Transverse colon (tissue), 4 donors: Measurements from ENCODE around the gene CYP4A22.
"Not testable (repeated sequence)": the region's sequence is repeated elsewhere in the genome, so short reads cannot be mapped to it uniquely, and the experiment has no call there.

Source experiments
- POLR2AphosphoS5 ChIP-seq, 3 donors: sonication (generic); formaldehyde crosslinking; IDR thresholded peaks; one replicate each; pipeline ENCODE4 v1.6.1; 2016; ENCODE audit warnings: antibody characterized with exemption in 3 of 3
- TF ChIP-seq, protein P1 (sequence below), 5 experiments: fragments of 200-600 bp in 3 of 5; fragments of 450-650 bp in 2 of 5; sonication (generic) in 3 of 5; IDR thresholded peaks; 1 replicate in 2 of 5; 2 replicates in 3 of 5; pipeline ENCODE4 v1.5.1; 2016 to 2017; ENCODE audit warnings: antibody characterized with exemption in 5 of 5, inconsistent platforms in 3 of 5, mild to moderate bottlenecking in 2 of 5, moderate library complexity in 1 of 5

DNA sequence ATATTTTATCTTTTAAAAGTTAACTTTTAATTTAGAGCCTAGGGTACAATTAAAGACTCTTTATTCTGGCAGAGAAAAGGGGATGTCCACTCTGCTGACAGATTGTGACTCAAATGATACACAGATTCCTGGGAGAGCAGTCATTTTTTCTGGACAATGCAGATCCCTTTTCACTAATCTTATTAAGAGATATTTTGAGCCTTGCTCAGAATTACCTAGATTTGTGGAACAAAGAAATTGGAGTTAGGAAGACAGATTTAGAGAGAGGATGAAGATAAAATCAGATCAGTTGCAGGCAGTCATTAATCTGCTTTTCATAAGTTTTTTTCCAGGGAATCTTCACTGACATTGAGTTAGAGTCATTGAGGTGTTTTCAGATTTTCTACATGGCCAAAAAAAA, 27.8 kb upstream of the CYP4A22 start:
- TF ChIP-seq, protein P1, sequence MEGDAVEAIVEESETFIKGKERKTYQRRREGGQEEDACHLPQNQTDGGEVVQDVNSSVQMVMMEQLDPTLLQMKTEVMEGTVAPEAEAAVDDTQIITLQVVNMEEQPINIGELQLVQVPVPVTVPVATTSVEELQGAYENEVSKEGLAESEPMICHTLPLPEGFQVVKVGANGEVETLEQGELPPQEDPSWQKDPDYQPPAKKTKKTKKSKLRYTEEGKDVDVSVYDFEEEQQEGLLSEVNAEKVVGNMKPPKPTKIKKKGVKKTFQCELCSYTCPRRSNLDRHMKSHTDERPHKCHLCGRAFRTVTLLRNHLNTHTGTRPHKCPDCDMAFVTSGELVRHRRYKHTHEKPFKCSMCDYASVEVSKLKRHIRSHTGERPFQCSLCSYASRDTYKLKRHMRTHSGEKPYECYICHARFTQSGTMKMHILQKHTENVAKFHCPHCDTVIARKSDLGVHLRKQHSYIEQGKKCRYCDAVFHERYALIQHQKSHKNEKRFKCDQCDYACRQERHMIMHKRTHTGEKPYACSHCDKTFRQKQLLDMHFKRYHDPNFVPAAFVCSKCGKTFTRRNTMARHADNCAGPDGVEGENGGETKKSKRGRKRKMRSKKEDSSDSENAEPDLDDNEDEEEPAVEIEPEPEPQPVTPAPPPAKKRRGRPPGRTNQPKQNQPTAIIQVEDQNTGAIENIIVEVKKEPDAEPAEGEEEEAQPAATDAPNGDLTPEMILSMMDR (IDR thresholded peaks at IDR 0.05) = not testable (repeated sequence)
- TF ChIP-seq POLR2AphosphoS5 (IDR thresholded peaks at IDR 0.05) = not testable (repeated sequence)
